ENCODE measurements around the gene MAGED1. TPM values are rescaled to one million over a fixed set of nuclear protein-coding genes. Genes with fewer than 3 reads are reported as not detected.
"Not testable (repeated sequence)": the region's sequence is repeated elsewhere in the genome, so short reads cannot be mapped to it uniquely, and the experiment has no call there.

Gene MAGED1
- total and polyA plus RNA-seq, 2 experiments from 2014 or later, result 60.8 to 89.8 TPM

GRCh38 chrX:51902510-51903050, 9.2 kb downstream of the MAGED1 start:
- H2AFZ ChIP-seq, result no peak overlapping the region
- H3K9me3 Mint-ChIP-seq, result no peaks in the 10 kb centered on the region
- H3K27ac ChIP-seq (ENCODE audit: low read depth), result no peak overlapping the region
- no peaks in the 10 kb centered on the region for H3K27me3 Mint-ChIP-seq (ENCODE audit: insufficient read depth, low read depth, poor library complexity)
- no peak overlapping the region for H3K27ac Mint-ChIP-seq
- no peak for ATAC-seq
- no peaks in the 10 kb centered on the region for H3K9me2 ChIP-seq (ENCODE audit: insufficient read depth)
- H3K79me2 ChIP-seq (replicated peaks; ENCODE audit: insufficient read depth), result no peaks in the 10 kb centered on the region
- H4K20me1 ChIP-seq (replicated peaks; ENCODE audit: insufficient read depth), result no peaks in the 10 kb centered on the region
- H3K27me3 ChIP-seq (ENCODE audit: insufficient read depth), result no peaks in the 10 kb centered on the region
- TF ChIP-seq STAT1 (IDR thresholded peaks at IDR 0.05; ENCODE audit: unreplicated experiment) (no peak), EZH2phosphoT487 (IDR thresholded peaks at IDR 0.05; ENCODE audit: unreplicated experiment) (no peak), POLR2AphosphoS5 (IDR thresholded peaks at IDR 0.05; ENCODE audit: low read depth) (no peak), REST (IDR thresholded peaks at IDR 0.05; ENCODE audit: unreplicated experiment) (no peak), CTCF (conservative IDR thresholded peaks at IDR 0.05; ENCODE audit: low read depth in 2 of 2) (no peak), EZH2 (IDR thresholded peaks at IDR 0.05; ENCODE audit: low read depth, unreplicated experiment) (no peak), ETS1 (IDR thresholded peaks at IDR 0.05) (no peak), CREB1 (CRISPR knock-in tag; IDR thresholded peaks at IDR 0.05; ENCODE audit: low read depth) (no peak), ZNF114 (CRISPR knock-in tag; IDR thresholded peaks at IDR 0.05) (no peak)
- H3K36me3 ChIP-seq (ENCODE audit: insufficient read depth), result no peaks in the 10 kb centered on the region
- DNase-seq (ENCODE audit: low spot score), result no peak
- H3K4me1 ChIP-seq (ENCODE audit: insufficient read depth), result no peaks in the 10 kb centered on the region
- H3K4me3 Mint-ChIP-seq, result no peak overlapping the region
- H3K4me1 Mint-ChIP-seq, result no peaks in the 10 kb centered on the region
- no peaks in the 10 kb centered on the region for H3F3A ChIP-seq (replicated peaks; ENCODE audit: low read depth)
- peaks cover 53% of the 10 kb centered on the region for H3K36me3 Mint-ChIP-seq (ENCODE audit: low read depth)
- no peak overlapping the region for H3K4me2 ChIP-seq
- no peak overlapping the region for H3K4me3 ChIP-seq

GRCh38 chrX:51905152-51905551, 11.7 kb downstream of the MAGED1 start:
- not testable (repeated sequence) for H4K20me1 ChIP-seq (replicated peaks; ENCODE audit: insufficient read depth); H3K79me2 ChIP-seq (replicated peaks; ENCODE audit: insufficient read depth); H3F3A ChIP-seq (replicated peaks; ENCODE audit: low read depth); H3K27ac ChIP-seq (ENCODE audit: low read depth); H3K4me3 ChIP-seq; ATAC-seq; H3K27me3 Mint-ChIP-seq (ENCODE audit: insufficient read depth, low read depth, poor library complexity); DNase-seq (ENCODE audit: low spot score); H3K4me2 ChIP-seq; H3K36me3 ChIP-seq (ENCODE audit: insufficient read depth); H3K27me3 ChIP-seq (ENCODE audit: insufficient read depth); H3K4me3 Mint-ChIP-seq; H2AFZ ChIP-seq; H3K27ac Mint-ChIP-seq; H3K9me2 ChIP-seq (ENCODE audit: insufficient read depth); H3K4me1 ChIP-seq (ENCODE audit: insufficient read depth); H3K4me1 Mint-ChIP-seq; H3K9me3 Mint-ChIP-seq
- H3K36me3 Mint-ChIP-seq (ENCODE audit: low read depth), result peaks cover 31% of the 10 kb centered on the region

Measured in GM23338 (cell line).